HG03175 (cell line): ENCODE data around the gene SRP19.
"Not testable (repeated sequence)": the region's sequence is repeated elsewhere in the genome, so short reads cannot be mapped to it uniquely, and the experiment has no call there.

Source experiments
- ATAC-seq: cut with Tn5 transposase; IDR thresholded peaks from one replicate; pipeline ENCODE4 v1.9.1; 2021; ENCODE audit warnings: mild to moderate bottlenecking, moderate library complexity; ENCODE audit not compliant: unreplicated experiment

SRP19 gene

GRCh38 chr5:112869948-112870347 is 8.9 kb downstream of the SRP19 start:
- peak; percentile 67 for ATAC-seq

GRCh38 chr5:112870966-112871365 is 9.9 kb downstream of the SRP19 start:
- ATAC-seq, result no peak

- ATAC-seq, result no peak
Observed at GRCh38 chr5:112876362-112876761, 15.3 kb downstream of the SRP19 start.

- ATAC-seq, result no peak
Observed at GRCh38 chr5:112878101-112878500, 17.0 kb downstream of the SRP19 start.

GRCh38 chr5:112878760-112879159 is 17.7 kb downstream of the SRP19 start:
- ATAC-seq, result no peak

GRCh38 chr5:112880219-112880964 is 19.3 kb downstream of the SRP19 start:
- ATAC-seq, result no peak

- no peak for ATAC-seq
Observed at GRCh38 chr5:112883192-112883591, 22.1 kb downstream of the SRP19 start.

GRCh38 chr5:112885001-112885400 is 23.9 kb downstream of the SRP19 start:
- no peak for ATAC-seq

GRCh38 chr5:112886975-112887374 is 25.9 kb downstream of the SRP19 start:
- ATAC-seq, result no peak

GRCh38 chr5:112892066-112892465 is 31.0 kb downstream of the SRP19 start:
- ATAC-seq, result not testable (repeated sequence)

- no peak for ATAC-seq
Observed at GRCh38 chr5:112892776-112893175, 31.7 kb downstream of the SRP19 start.

- no peak for ATAC-seq
Observed at GRCh38 chr5:112895682-112896081, 34.6 kb downstream of the SRP19 start.

- ATAC-seq, result no peak
Observed at GRCh38 chr5:112902561-112902960, 41.5 kb downstream of the SRP19 start.

- ATAC-seq, result not testable (repeated sequence)
Observed at GRCh38 chr5:112904996-112905395, 43.9 kb downstream of the SRP19 start.

- no peak for ATAC-seq
Observed at GRCh38 chr5:112906637-112907036, 45.5 kb downstream of the SRP19 start.

- no peak for ATAC-seq
Observed at GRCh38 chr5:112907166-112907631, 46.1 kb downstream of the SRP19 start.

GRCh38 chr5:112908854-112909253 is 47.8 kb downstream of the SRP19 start:
- ATAC-seq, result no peak

- no peak for ATAC-seq
Observed at GRCh38 chr5:112910529-112910928, 49.4 kb downstream of the SRP19 start.

- ATAC-seq, result no peak
Observed at GRCh38 chr5:112914584-112914983, 53.5 kb downstream of the SRP19 start.

GRCh38 chr5:112915831-112916230 is 54.7 kb downstream of the SRP19 start:
- peak; percentile 60 for ATAC-seq

GRCh38 chr5:112917453-112917995 is 56.4 kb downstream of the SRP19 start:
- no peak for ATAC-seq

- no peak for ATAC-seq
Observed at GRCh38 chr5:112918136-112918535, 57.0 kb downstream of the SRP19 start.

GRCh38 chr5:112918679-112919078 is 57.6 kb downstream of the SRP19 start:
- ATAC-seq, result no peak
